Coronary artery (tissue), 2 donors: ENCODE data around the gene PDE6B.

ENCODE experiments used
- DNase-seq: peaks from one replicate; pipeline ENCODE4 v3.0.0-alpha.2; 2017; ENCODE audit warnings: low spot score
- H3K27ac ChIP-seq, 2 donors: fragments of 200-600 bp; sonication (generic); one replicate each; pipeline ENCODE4 v1.5.1; 2016 to 2019
- H3K4me3 ChIP-seq: fragments of 200-600 bp; sonication (generic); 2 replicates; pipeline ENCODE4 v1.5.1; 2016; ENCODE audit warnings: mild to moderate bottlenecking, moderate library complexity
- CTCF ChIP-seq: fragments of 200-600 bp; sonication (generic); IDR thresholded peaks from one replicate; pipeline ENCODE4 v1.5.1; 2019; ENCODE audit warnings: antibody characterized with exemption

Gene PDE6B

GRCh38 chr4:617644-618641 is 7.4 kb upstream of the PDE6B start:
- Histone ChIP-seq H3K27ac (no peak overlapping the region), H3K4me3 (no peak overlapping the region)
- no peak for DNase-seq
- no peak for TF ChIP-seq CTCF

- no peak for DNase-seq
- H3K27ac ChIP-seq = no peak overlapping the region
- no peak for TF ChIP-seq CTCF
- H3K4me3 ChIP-seq = no peak overlapping the region
These were observed 5.2 kb upstream of the PDE6B start for GRCh38 chr4:620201-620600.

GRCh38 chr4:620851-621261 is 4.5 kb upstream of the PDE6B start:
- peak; percentile 65 for DNase-seq
- no peak for TF ChIP-seq CTCF

GRCh38 chr4:621296-622070 is 3.9 kb upstream of the PDE6B start:
- DNase-seq = peak; percentile 49
- no peak for TF ChIP-seq CTCF
- no peak overlapping the region for H3K27ac ChIP-seq
- no peak overlapping the region for H3K4me3 ChIP-seq

More at GRCh38 chr4:620851-621261, 4.5 kb upstream of the PDE6B start:
- Histone ChIP-seq H3K4me3 (no peak overlapping the region), H3K27ac (no peak overlapping the region)

GRCh38 chr4:622071-622995 is 3.0 kb upstream of the PDE6B start:
- H3K27ac ChIP-seq = no peak overlapping the region
- H3K4me3 ChIP-seq = no peak overlapping the region
- no peak for DNase-seq
- TF ChIP-seq CTCF = no peak
